ENCODE results near the gene B4GALNT1.

GRCh38 chr12:57661376-57661775, 28.4 kb upstream of the B4GALNT1 start:
- no peak for TF ChIP-seq CTCF (IDR thresholded peaks at IDR 0.05)
- TF ChIP-seq POLR2A (IDR thresholded peaks at IDR 0.05) = no peak
